HCT116 (cell line): ENCODE measurements around the gene WWOX.

Experiments used
- CTCF ChIP-seq, 3 experiments: fragments of 200-600 bp in 1 of 3; sonication (generic) in 1 of 3; IDR thresholded peaks in 2 of 3; conservative IDR thresholded peaks in 1 of 3; 2 replicates each; pipeline ENCODE4 v1.5.1; 2012 to 2017; ENCODE audit warnings: low read depth in 2 of 3, low read length in 2 of 3, antibody characterized with exemption in 1 of 3, borderline replicate concordance in 1 of 3, control low read depth in 1 of 3, mild to moderate bottlenecking in 1 of 3, mixed read lengths in 1 of 3, mixed run types in 1 of 3, moderate library complexity in 1 of 3; ENCODE audit not compliant: insufficient read depth in 1 of 3
- EZH2 ChIP-seq: fragments of 200-600 bp; sonication (generic); IDR thresholded peaks from 2 replicates; pipeline ENCODE4 v1.6.1; 2017; ENCODE audit warnings: antibody characterized with exemption, mixed run types
- FOSL1 ChIP-seq: IDR thresholded peaks from 2 replicates; pipeline ENCODE4 v1.6.1; 2012; ENCODE audit warnings: low read depth
- POLR2A ChIP-seq: IDR thresholded peaks from 2 replicates; pipeline ENCODE4 v1.7.0; 2011; ENCODE audit warnings: borderline replicate concordance; ENCODE audit not compliant: insufficient read depth, insufficient read length; ENCODE audit errors: extremely low read depth
- POLR2AphosphoS5 ChIP-seq: IDR thresholded peaks from 2 replicates; pipeline ENCODE4 v1.6.1; 2011; ENCODE audit warnings: mild to moderate bottlenecking, low read depth, low read length, moderate library complexity
- REST ChIP-seq: IDR thresholded peaks from 2 replicates; pipeline ENCODE4 v1.6.1; 2012; ENCODE audit warnings: low read depth
- SIN3A ChIP-seq: IDR thresholded peaks from 2 replicates; pipeline ENCODE4 v1.6.1; 2012; ENCODE audit warnings: low read depth
- SP1 ChIP-seq: IDR thresholded peaks from 2 replicates; pipeline ENCODE4 v1.6.1; 2012; ENCODE audit warnings: low read depth
- ZBTB33 ChIP-seq: IDR thresholded peaks from 2 replicates; pipeline ENCODE4 v1.6.1; 2011; ENCODE audit warnings: mild to moderate bottlenecking, low read length, moderate library complexity; ENCODE audit not compliant: insufficient replicate concordance; ENCODE audit errors: extremely low read depth

GRCh38 chr16:78897299-78897698 is 797.8 kb downstream of the WWOX start:
- no peak for TF ChIP-seq FOSL1
- TF ChIP-seq CTCF (IDR thresholded peaks at IDR 0.05 in 2 of 3, conservative IDR thresholded peaks at IDR 0.05 in 1 of 3; ENCODE audit: borderline replicate concordance in 1 of 3, insufficient read depth in 1 of 3, low read depth in 2 of 3, low read length in 2 of 3), result no peak
- TF ChIP-seq SP1, result no peak
- TF ChIP-seq EZH2, result no peak
- TF ChIP-seq POLR2A, result no peak
- TF ChIP-seq SIN3A, result no peak
- TF ChIP-seq POLR2AphosphoS5, result no peak
- TF ChIP-seq ZBTB33, result no peak
- TF ChIP-seq REST, result no peak
